Measurements from ENCODE around the gene STUM.

GRCh38 chr1:226649780-226650179, 101.2 kb downstream of the STUM start:
- TF ChIP-seq CTCF (IDR thresholded peaks at IDR 0.05; ENCODE audit: low read length) (peak; percentile 22), EZH2phosphoT487 (IDR thresholded peaks at IDR 0.05; ENCODE audit: low read length) (no peak), EZH2 (optimal IDR thresholded peaks at IDR 0.05; ENCODE audit: low read depth, low read length) (no peak)
